ENCODE measurements around the gene TOMM40. TPM values are rescaled to one million over a fixed set of nuclear protein-coding genes. Genes with fewer than 3 reads are reported as not detected.
"Not testable (repeated sequence)": the region's sequence is repeated elsewhere in the genome, so short reads cannot be mapped to it uniquely, and the experiment has no call there.

The TOMM40 gene
- total RNA-seq, 1 experiment from 2014 or later, result 162 TPM

GRCh38 chr19:44856421-44857083 is 34.5 kb upstream of the TOMM40 start:
- CTCF ChIA-PET, result no interaction called here
- no peak overlapping the region for H3K27ac Mint-ChIP-seq (ENCODE audit: unreplicated experiment)
- no TSS peak for BruUV-seq (replicated peaks)

GRCh38 chr19:44857837-44858236 is 33.2 kb upstream of the TOMM40 start:
- no peak for TF ChIP-seq CTCF (IDR thresholded peaks at IDR 0.05; ENCODE audit: unreplicated experiment)
- CTCF ChIA-PET, result interaction anchor here (0.7 to 0.9 kb wide), 3 partner anchors 10 to 235 kb away, joined by 3 to 4 read pairs (median 3); partner anchors contain the start of genes PPP1R37 and TOMM40
- no peak overlapping the region for H3K27ac Mint-ChIP-seq (ENCODE audit: unreplicated experiment)
- H3K36me3 Mint-ChIP-seq (ENCODE audit: insufficient read depth, unreplicated experiment), result peaks cover 48% of the 10 kb centered on the region
- H3K27me3 Mint-ChIP-seq (ENCODE audit: unreplicated experiment), result no peaks in the 10 kb centered on the region
- no peak overlapping the region for H3K4me3 Mint-ChIP-seq (ENCODE audit: low read depth, unreplicated experiment)
- intact Hi-C loops (cut with micrococcal nuclease; ENCODE audit: unreplicated experiment), result no loop called here
- peaks cover 39% of the 10 kb centered on the region for H3K4me1 Mint-ChIP-seq (ENCODE audit: low read depth, unreplicated experiment)
- peak; percentile 33 for DNase-seq
- BruUV-seq (replicated peaks), result no TSS peak
- H3K9me3 Mint-ChIP-seq (ENCODE audit: low read depth, unreplicated experiment), result no peaks in the 10 kb centered on the region

More at GRCh38 chr19:44856421-44857083, 34.5 kb upstream of the TOMM40 start:
- no peaks in the 10 kb centered on the region for H3K27me3 Mint-ChIP-seq (ENCODE audit: unreplicated experiment)
- no peak for DNase-seq
- TF ChIP-seq CTCF (IDR thresholded peaks at IDR 0.05; ENCODE audit: unreplicated experiment), result no peak
- no peak overlapping the region for H3K4me3 Mint-ChIP-seq (ENCODE audit: low read depth, unreplicated experiment)
- peaks cover 43% of the 10 kb centered on the region for H3K36me3 Mint-ChIP-seq (ENCODE audit: insufficient read depth, unreplicated experiment)
- no peaks in the 10 kb centered on the region for H3K9me3 Mint-ChIP-seq (ENCODE audit: low read depth, unreplicated experiment)
- intact Hi-C loops (cut with micrococcal nuclease; ENCODE audit: unreplicated experiment), result no loop called here
- H3K4me1 Mint-ChIP-seq (ENCODE audit: low read depth, unreplicated experiment), result peaks cover 39% of the 10 kb centered on the region

- DNase-seq; H3K9me3 Mint-ChIP-seq (ENCODE audit: low read depth, unreplicated experiment); H3K27me3 Mint-ChIP-seq (ENCODE audit: unreplicated experiment); H3K4me3 Mint-ChIP-seq (ENCODE audit: low read depth, unreplicated experiment); intact Hi-C loops (cut with micrococcal nuclease; ENCODE audit: unreplicated experiment): not testable (repeated sequence)
- Mint-ChIP-seq H3K36me3 (ENCODE audit: insufficient read depth, unreplicated experiment) (peaks cover 54% of the 10 kb centered on the region), H3K4me1 (ENCODE audit: low read depth, unreplicated experiment) (peaks cover 26% of the 10 kb centered on the region), H3K27ac (ENCODE audit: unreplicated experiment) (peak overlapping the region; percentile 39)
- BruUV-seq (replicated peaks), result TSS peak; percentile 5
- CTCF ChIA-PET, result interaction anchor here (0.7 kb wide), 1 partner anchor 285 kb away, joined by 3 read pairs; no protein-coding TSS in a partner anchor
Measured at GRCh38 chr19:44861576-44861975, 29.5 kb upstream of the TOMM40 start.

DNA sequence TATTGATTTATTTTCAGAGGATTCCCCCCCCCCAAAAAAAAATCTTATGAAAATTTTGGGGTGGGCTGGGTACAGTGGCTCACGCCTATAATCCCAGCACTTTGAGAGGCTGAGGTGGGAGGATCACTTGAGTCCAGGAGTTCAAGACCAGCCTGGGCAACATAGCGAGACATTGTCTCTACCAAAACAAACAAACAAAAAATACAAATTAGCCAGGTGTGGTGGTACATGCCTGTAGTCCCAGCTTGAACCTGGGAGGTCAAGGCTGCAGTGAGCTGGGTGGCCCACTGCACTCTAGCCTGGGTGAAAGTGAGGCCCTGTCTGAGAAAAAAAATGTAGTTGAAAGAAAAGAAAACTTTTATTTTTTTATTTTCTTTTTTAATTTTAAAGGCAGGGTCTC is 27.1 kb upstream of the TOMM40 start:
- TF ChIP-seq CTCF (IDR thresholded peaks at IDR 0.05; ENCODE audit: unreplicated experiment), result no peak
- no peak for DNase-seq
- peaks cover 3% of the 10 kb centered on the region for H3K4me1 Mint-ChIP-seq (ENCODE audit: low read depth, unreplicated experiment)
- H3K9me3 Mint-ChIP-seq (ENCODE audit: low read depth, unreplicated experiment), result no peaks in the 10 kb centered on the region
- peaks cover 57% of the 10 kb centered on the region for H3K36me3 Mint-ChIP-seq (ENCODE audit: insufficient read depth, unreplicated experiment)
- no peak overlapping the region for H3K27ac Mint-ChIP-seq (ENCODE audit: unreplicated experiment)
- intact Hi-C loops (cut with micrococcal nuclease; ENCODE audit: unreplicated experiment), result no loop called here
- no TSS peak for BruUV-seq (replicated peaks)
- no peaks in the 10 kb centered on the region for H3K27me3 Mint-ChIP-seq (ENCODE audit: unreplicated experiment)
- no peak overlapping the region for H3K4me3 Mint-ChIP-seq (ENCODE audit: low read depth, unreplicated experiment)
- CTCF ChIA-PET, result no interaction called here

DNA sequence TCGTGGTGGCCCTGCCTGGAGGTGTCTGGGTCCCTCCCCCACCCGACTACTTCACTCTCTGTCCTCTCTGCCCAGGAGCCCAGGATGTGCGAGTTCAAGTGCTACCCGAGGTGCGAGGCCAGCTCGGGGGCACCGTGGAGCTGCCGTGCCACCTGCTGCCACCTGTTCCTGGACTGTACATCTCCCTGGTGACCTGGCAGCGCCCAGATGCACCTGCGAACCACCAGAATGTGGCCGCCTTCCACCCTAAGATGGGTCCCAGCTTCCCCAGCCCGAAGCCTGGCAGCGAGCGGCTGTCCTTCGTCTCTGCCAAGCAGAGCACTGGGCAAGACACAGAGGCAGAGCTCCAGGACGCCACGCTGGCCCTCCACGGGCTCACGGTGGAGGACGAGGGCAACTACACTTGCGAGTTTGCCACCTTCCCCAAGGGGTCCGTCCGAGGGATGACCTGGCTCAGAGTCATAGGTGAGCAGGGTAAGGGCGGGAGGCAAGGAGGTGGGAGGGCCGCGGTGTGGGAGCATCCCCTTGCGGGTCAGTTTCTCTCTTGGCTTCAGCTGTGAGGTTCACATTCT is 25.8 kb upstream of the TOMM40 start:
- CTCF ChIA-PET, result no interaction called here
- Mint-ChIP-seq H3K9me3 (ENCODE audit: low read depth, unreplicated experiment) (no peaks in the 10 kb centered on the region), H3K27ac (ENCODE audit: unreplicated experiment) (no peak overlapping the region), H3K4me3 (ENCODE audit: low read depth, unreplicated experiment) (no peak overlapping the region), H3K27me3 (ENCODE audit: unreplicated experiment) (no peaks in the 10 kb centered on the region), H3K36me3 (ENCODE audit: insufficient read depth, unreplicated experiment) (peaks cover 57% of the 10 kb centered on the region), H3K4me1 (ENCODE audit: low read depth, unreplicated experiment) (no peaks in the 10 kb centered on the region)
- TF ChIP-seq CTCF (IDR thresholded peaks at IDR 0.05; ENCODE audit: unreplicated experiment), result no peak
- intact Hi-C loops (cut with micrococcal nuclease; ENCODE audit: unreplicated experiment), result no loop called here
- BruUV-seq (replicated peaks), result no TSS peak
- DNase-seq, result no peak

Measured in Calu3 (cell line).